Common myeloid progenitor, CD34-positive (primary cell): ENCODE results near the gene GLI2.

ENCODE experiments used
- CTCF ChIA-PET: fragments of 350-600 bp; sonication (Branson Sonifier 250); formaldehyde crosslinking; loops from one replicate; lab custom pipeline; 2021; ENCODE audit warnings: antibody characterized with exemption; lab: Charles Lee
- POLR2A ChIA-PET: fragments of 350-600 bp; sonication (Branson Sonifier 250); formaldehyde crosslinking; loops from one replicate; lab custom pipeline; 2021; ENCODE audit warnings: antibody characterized with exemption; lab: Charles Lee
- DNase-seq, 3 donors: peaks; one replicate each; pipeline versions ENCODE4 v3.0.0 to v3.0.0-alpha.2; 2013
- H3K27ac ChIP-seq, 2 experiments: 1 replicate in 1 of 2; 2 replicates in 1 of 2; pipeline ENCODE4 v1.7.0; 2013; ENCODE audit warnings: inconsistent platforms in 2 of 2, low read length in 2 of 2, mild to moderate bottlenecking in 2 of 2, low read depth in 1 of 2, moderate library complexity in 1 of 2; ENCODE audit not compliant: severe bottlenecking in 2 of 2, insufficient read depth in 1 of 2, poor library complexity in 1 of 2
- H3K27me3 ChIP-seq, 5 experiments: replicated peaks in 2 of 5; 1 replicate in 3 of 5; 2 replicates in 2 of 5; pipeline versions ENCODE4 v1.6.1 to v1.7.0; 2013; ENCODE audit warnings: low read length in 4 of 5, mild to moderate bottlenecking in 2 of 5, moderate library complexity in 2 of 5, inconsistent platforms in 1 of 5; ENCODE audit not compliant: insufficient read depth in 5 of 5, control insufficient read depth in 4 of 5
- H3K36me3 ChIP-seq, 4 experiments: 1 replicate in 2 of 4; 2 replicates in 2 of 4; pipeline versions ENCODE4 v1.6.1 to v1.7.0; 2013; ENCODE audit warnings: low read length in 3 of 4, control low read depth in 1 of 4, mild to moderate bottlenecking in 1 of 4; ENCODE audit not compliant: control insufficient read depth in 4 of 4, insufficient read depth in 4 of 4
- H3K4me1 ChIP-seq, 4 experiments: 1 replicate in 3 of 4; 2 replicates in 1 of 4; pipeline versions ENCODE4 v1.6.1 to v1.7.1; 2013; ENCODE audit warnings: low read length in 3 of 4, mild to moderate bottlenecking in 3 of 4, control low read depth in 1 of 4, inconsistent platforms in 1 of 4, moderate library complexity in 1 of 4; ENCODE audit not compliant: control insufficient read depth in 4 of 4, insufficient read depth in 4 of 4; ENCODE audit errors: control extremely low read depth in 1 of 4
- H3K4me3 ChIP-seq, 7 experiments: 1 replicate in 4 of 7; 2 replicates in 3 of 7; pipeline versions ENCODE4 v1.5.1 to v1.7.0; 2013; ENCODE audit warnings: mild to moderate bottlenecking in 7 of 7, low read length in 6 of 7, moderate library complexity in 6 of 7, inconsistent platforms in 2 of 7, low read depth in 2 of 7, control low read depth in 1 of 7; ENCODE audit not compliant: insufficient read depth in 4 of 7, control insufficient read depth in 1 of 7; ENCODE audit errors: extremely low read depth in 1 of 7
- H3K9me3 ChIP-seq, 5 experiments: 1 replicate in 4 of 5; 2 replicates in 1 of 5; pipeline versions ENCODE4 v1.6.1 to v1.7.1; 2013; ENCODE audit warnings: low read length in 4 of 5, mild to moderate bottlenecking in 2 of 5, inconsistent platforms in 1 of 5, low read depth in 1 of 5, moderate library complexity in 1 of 5; ENCODE audit not compliant: control insufficient read depth in 4 of 5, insufficient read depth in 2 of 5; ENCODE audit errors: control extremely low read depth in 1 of 5
- WGBS: methylation state at CpG from one replicate; pipeline ENCODE4 v1.1.5; 2013; ENCODE audit not compliant: insufficient coverage; 5-methylcytosine and 5-hydroxymethylcytosine counted together

Gene GLI2

DNA sequence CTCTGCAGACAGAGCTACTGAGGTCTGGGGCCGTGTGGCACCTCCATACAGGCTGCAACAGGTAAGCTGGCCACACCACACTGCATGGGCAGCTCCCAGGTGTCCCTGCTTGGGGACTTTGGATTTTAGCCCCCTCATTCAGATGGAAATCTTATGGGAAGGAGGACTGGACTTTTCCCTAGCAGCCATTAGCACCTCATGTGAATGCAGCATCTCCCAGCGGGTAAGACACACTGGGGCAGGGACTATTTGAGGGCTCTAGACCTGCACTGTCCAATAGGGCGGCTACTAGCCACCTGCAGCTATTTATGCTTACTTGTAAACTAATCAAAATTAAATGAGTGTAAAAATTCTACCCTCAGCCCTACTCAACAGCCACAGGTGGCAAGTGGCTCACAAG is 34.2 kb upstream of the GLI2 start:
- H3K4me3 ChIP-seq = no peak overlapping the region
- no peaks in the 10 kb centered on the region for H3K36me3 ChIP-seq
- ChIA-PET CTCF (interaction anchor here (0.9 to 1.7 kb wide), 3 partner anchors 11 to 377 kb away, joined by 3 to 5 read pairs (median 4); no protein-coding TSS in a partner anchor), POLR2A (no interaction called here)
- no peak for DNase-seq
- H3K9me3 ChIP-seq = no peaks in the 10 kb centered on the region
- whole genome bisulfite sequencing = 100% methylated on average over 1 of the region's 3 CpGs
- peaks cover 0 to 7% (median 0%) of the 10 kb centered on the region in 4 experiments for H3K4me1 ChIP-seq
- H3K27ac ChIP-seq = no peak overlapping the region
- peaks cover 0 to 36% (median 3%) of the 10 kb centered on the region in 5 experiments for H3K27me3 ChIP-seq

DNA sequence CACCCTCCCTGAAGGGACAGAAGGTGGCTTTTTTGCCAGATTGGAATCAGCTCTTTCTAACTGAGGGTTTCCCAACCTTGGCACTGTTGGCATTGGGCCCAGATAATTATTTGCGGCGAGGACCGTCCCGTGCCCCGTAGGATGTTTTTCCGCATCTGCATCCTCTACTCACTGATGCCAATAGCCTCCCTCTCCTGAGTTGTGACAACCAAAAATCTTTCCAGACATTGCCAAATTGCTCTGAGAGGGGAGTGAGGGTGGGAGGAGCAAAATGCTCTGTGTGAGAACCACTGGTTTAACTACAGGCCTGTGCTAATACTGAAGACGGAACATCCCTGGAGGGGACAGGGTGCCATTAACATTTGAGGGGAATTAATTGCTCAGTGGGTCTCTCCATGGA is 33.6 kb upstream of the GLI2 start:
- Histone ChIP-seq H3K27me3 (peaks cover 0 to 31% (median 3%) of the 10 kb centered on the region in 5 experiments), H3K9me3 (no peaks in the 10 kb centered on the region), H3K36me3 (no peaks in the 10 kb centered on the region), H3K4me1 (peaks cover 0 to 7% (median 0%) of the 10 kb centered on the region in 4 experiments), H3K4me3 (no peak overlapping the region), H3K27ac (no peak overlapping the region)
- WGBS = 91% methylated on average over 7 of the region's 7 CpGs
- CTCF ChIA-PET = interaction anchor here (0.9 to 1.4 kb wide), 2 partner anchors 10 to 25 kb away, joined by 3 to 4 read pairs; no protein-coding TSS in a partner anchor
- no peak for DNase-seq
- POLR2A ChIA-PET = no interaction called here

DNA sequence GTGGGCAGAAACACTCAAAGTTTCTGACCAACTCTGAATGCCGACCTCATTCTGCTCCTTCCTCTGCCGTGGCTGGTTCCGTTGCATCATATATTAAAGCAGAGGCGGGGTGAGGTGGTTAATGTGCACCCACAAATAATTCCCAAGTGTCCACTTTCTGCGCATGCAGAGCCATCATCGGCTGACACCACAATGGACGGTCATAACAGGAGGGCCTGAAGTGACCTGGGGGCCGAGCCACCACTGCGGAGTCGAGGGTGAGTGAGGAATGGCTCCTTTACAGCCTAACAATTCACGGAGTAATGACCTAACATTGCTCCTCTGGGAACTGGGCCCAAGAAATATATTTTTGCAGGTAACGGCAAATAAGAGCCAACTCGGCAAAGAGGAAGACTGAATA is 32.9 kb upstream of the GLI2 start:
- peaks cover 0 to 7% (median 0%) of the 10 kb centered on the region in 4 experiments for H3K4me1 ChIP-seq
- no peaks in the 10 kb centered on the region for H3K36me3 ChIP-seq
- CTCF ChIA-PET = no interaction called here
- no peak overlapping the region for H3K4me3 ChIP-seq
- no peak overlapping the region for H3K27ac ChIP-seq
- WGBS = 78% methylated on average over 11 of the region's 13 CpGs
- no peak for DNase-seq
- peaks cover 0 to 29% (median 0%) of the 10 kb centered on the region in 5 experiments for H3K27me3 ChIP-seq
- H3K9me3 ChIP-seq = no peaks in the 10 kb centered on the region
- POLR2A ChIA-PET = no interaction called here

DNA sequence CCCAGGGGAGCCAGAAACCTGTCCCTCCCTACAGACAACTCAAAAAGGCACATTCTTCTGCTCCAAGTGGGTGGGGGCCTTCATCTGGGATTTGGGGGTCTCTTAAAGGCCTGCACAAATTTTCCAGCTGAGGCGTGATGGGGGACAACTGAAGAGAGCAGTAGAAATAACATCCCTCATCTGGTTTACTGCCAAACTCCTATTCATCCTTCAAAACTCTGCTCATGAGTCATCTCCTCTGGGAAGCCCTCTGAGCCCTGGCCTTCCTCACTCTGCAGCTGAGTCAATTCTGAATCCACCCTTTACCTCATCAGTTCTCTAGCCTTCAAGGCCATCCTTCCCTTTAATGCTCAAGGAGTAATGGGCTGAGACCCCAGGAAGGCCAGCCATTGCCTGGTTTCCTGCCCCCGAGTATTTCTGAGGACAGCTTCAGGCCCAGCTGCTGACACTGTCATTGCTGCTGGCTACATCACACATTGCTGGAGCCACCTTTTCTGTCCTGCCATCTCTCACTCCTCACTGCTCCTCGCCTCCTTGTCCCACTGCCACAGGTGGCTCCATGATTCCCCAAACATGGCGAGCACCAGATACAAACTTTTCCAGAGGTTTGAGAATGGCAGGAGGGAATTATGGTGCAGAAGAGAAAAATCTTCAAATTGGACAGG is 32.2 kb upstream of the GLI2 start:
- 95% methylated on average over 3 of the region's 4 CpGs for WGBS
- ChIA-PET CTCF (interaction anchor here (0.7 to 1.3 kb wide), 3 partner anchors 7 to 11 kb away, joined by 3 to 4 read pairs (median 4); no protein-coding TSS in a partner anchor), POLR2A (no interaction called here)
- DNase-seq = no peak
- Histone ChIP-seq H3K4me3 (no peak overlapping the region), H3K36me3 (no peaks in the 10 kb centered on the region), H3K9me3 (no peaks in the 10 kb centered on the region), H3K4me1 (peaks cover 0 to 7% (median 0%) of the 10 kb centered on the region in 4 experiments), H3K27me3 (peaks cover 0 to 29% (median 0%) of the 10 kb centered on the region in 5 experiments), H3K27ac (no peak overlapping the region)

DNA sequence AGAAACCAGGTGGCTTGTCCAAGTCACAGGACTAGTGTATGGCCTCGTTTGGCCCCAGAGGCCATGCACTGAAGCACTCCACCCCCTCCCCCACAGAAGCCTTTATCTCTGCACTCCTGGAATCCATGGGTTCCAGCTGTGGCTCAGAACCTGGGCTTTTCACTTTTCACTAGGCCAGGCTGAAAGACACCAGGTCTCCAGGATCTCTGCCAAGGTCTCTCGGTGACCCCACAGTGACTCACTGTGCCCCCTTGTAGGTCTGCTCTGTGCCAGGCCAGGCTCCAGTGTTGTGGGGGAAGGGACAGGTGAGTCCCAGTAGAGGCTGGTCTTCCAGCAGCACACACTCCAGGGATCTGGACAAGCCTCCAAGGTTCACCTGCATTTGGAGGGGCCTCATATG is 31.0 kb upstream of the GLI2 start:
- no peak overlapping the region for H3K27ac ChIP-seq
- CTCF ChIA-PET = interaction anchor here (1.3 kb wide), 1 partner anchor 9 kb away, joined by 4 read pairs; no protein-coding TSS in a partner anchor
- H3K4me3 ChIP-seq = no peak overlapping the region
- POLR2A ChIA-PET = no interaction called here
- no peaks in the 10 kb centered on the region for H3K9me3 ChIP-seq
- 100% methylated on average over 1 of the region's 2 CpGs for WGBS
- peaks cover 0 to 18% (median 2%) of the 10 kb centered on the region in 5 experiments for H3K27me3 ChIP-seq
- peaks cover 0 to 7% (median 0%) of the 10 kb centered on the region in 4 experiments for H3K4me1 ChIP-seq
- no peaks in the 10 kb centered on the region for H3K36me3 ChIP-seq
- no peak for DNase-seq

DNA sequence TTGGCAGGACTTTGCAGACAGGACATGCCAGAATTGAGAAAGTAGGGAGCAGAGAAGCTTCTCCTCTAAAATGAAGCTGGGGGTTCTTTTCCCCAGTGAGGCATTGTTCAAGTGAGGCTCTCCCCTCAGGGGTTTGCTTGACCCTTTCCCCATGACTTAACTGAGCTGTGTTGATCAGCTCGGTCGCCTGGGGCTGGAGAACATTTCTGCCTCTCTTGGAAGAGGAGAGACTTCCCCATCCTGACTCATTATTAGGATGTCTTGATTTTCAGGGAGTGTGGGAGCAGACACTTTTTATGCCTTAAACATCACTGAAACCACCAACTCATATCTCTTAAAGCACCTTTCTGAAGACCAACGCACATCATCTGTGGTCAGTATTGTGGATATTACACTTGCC is 27.9 kb upstream of the GLI2 start:
- ChIA-PET POLR2A (no interaction called here), CTCF (interaction anchor here (1.8 kb wide), 1 partner anchor 12 kb away, joined by 6 read pairs; no protein-coding TSS in a partner anchor)
- H3K27ac ChIP-seq = no peak overlapping the region
- no peaks in the 10 kb centered on the region for H3K9me3 ChIP-seq
- WGBS = no CpG with 5 or more reads among the region's 3 CpGs
- no peak overlapping the region for H3K4me3 ChIP-seq
- H3K36me3 ChIP-seq = no peaks in the 10 kb centered on the region
- peaks cover 0 to 8% (median 2%) of the 10 kb centered on the region in 4 experiments for H3K4me1 ChIP-seq
- peaks cover 0 to 27% (median 2%) of the 10 kb centered on the region in 5 experiments for H3K27me3 ChIP-seq
- no peak for DNase-seq

DNA sequence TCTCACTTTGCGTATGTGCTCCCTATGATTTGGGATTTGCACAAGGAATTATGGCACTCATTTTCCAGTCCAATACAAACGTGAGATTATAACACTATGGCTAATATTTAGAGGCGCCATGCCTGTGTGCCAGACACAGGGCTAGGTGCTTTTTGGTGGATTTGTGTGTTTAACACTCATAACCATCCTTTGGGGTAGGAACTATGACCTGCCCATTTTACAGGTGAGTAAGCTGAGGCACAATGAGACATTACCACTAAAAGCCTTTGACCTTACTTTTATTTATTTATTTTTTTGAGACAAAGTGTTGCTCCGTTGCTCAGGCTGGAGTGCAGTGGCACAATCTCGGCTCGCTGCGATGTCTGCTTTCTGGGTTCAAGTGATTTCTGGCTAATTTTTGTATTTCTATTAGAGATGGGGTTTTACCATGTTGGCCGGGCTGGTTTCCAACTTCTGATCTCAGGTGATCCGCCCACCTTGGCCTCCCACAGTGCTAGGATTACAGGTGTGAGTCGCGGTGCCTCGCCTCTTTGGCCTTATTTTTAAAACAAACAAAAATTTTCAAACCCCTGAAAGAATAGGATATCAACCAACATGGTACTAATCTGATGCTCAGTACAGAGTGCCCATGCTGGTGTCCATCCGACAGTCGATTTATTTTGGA is 26.6 kb upstream of the GLI2 start:
- POLR2A ChIA-PET = no interaction called here

More for the DNA sequence above, 26.6 kb upstream of the GLI2 start:
- Histone ChIP-seq H3K4me3 (no peak overlapping the region), H3K27ac (no peak overlapping the region), H3K4me1 (peaks cover 0 to 7% (median 2%) of the 10 kb centered on the region in 4 experiments), H3K36me3 (no peaks in the 10 kb centered on the region), H3K27me3 (peaks cover 0 to 29% (median 2%) of the 10 kb centered on the region in 5 experiments), H3K9me3 (no peaks in the 10 kb centered on the region)
- CTCF ChIA-PET = no interaction called here
- 94% methylated on average over 5 of the region's 14 CpGs for WGBS
- DNase-seq = no peak
